A673 (cell line): ENCODE results near the gene SMAD6. TPM values are rescaled to one million over a fixed set of nuclear protein-coding genes. Genes with fewer than 3 reads are reported as not detected.
"Not testable (repeated sequence)": the region's sequence is repeated elsewhere in the genome, so short reads cannot be mapped to it uniquely, and the experiment has no call there.

Source experiments
- BruUV-seq: library from RNA; stranded (reverse); fragments of 400-500 nt; replicated peaks from 2 replicates; lab custom pipeline; 2021; lab: Mats Ljungman, UMichigan
- CTCF ChIA-PET: fragments of 300-600 bp; sonication (Branson Sonifier 250); formaldehyde crosslinking; loops from one replicate; lab custom pipeline; 2022; ENCODE audit warnings: antibody characterized with exemption; lab: Charles Lee
- POLR2A ChIA-PET: fragments of 300-600 bp; sonication (Branson Sonifier 250); formaldehyde crosslinking; loops from one replicate; lab custom pipeline; 2022; ENCODE audit warnings: antibody characterized with exemption; ENCODE audit not compliant: low non-redundant PET; lab: Charles Lee
- DNase-seq: peaks from one replicate; pipeline ENCODE4 v3.0.0-alpha.2; 2015; ENCODE audit warnings: low spot score
- H3K27ac ChIP-seq: fragments of 200-600 bp; sonication (generic); 2 replicates; pipeline ENCODE4 v1.5.1; 2016; ENCODE audit warnings: mixed run types, low read depth, mild to moderate bottlenecking, mixed read lengths, antibody characterized with exemption, low read length; ENCODE audit not compliant: poor library complexity, severe bottlenecking
- H3K27me3 ChIP-seq: fragments of 200-600 bp; sonication (generic); replicated peaks from 2 replicates; pipeline ENCODE4 v1.6.1; 2017; ENCODE audit warnings: mixed run types, low read depth, mild to moderate bottlenecking, mixed read lengths, antibody characterized with exemption, low read length; ENCODE audit not compliant: insufficient read depth, poor library complexity
- H3K36me3 ChIP-seq: fragments of 200-600 bp; sonication (generic); 2 replicates; pipeline ENCODE4 v1.6.1; 2016; ENCODE audit warnings: mixed run types, mild to moderate bottlenecking, mixed read lengths, antibody characterized with exemption, low read length; ENCODE audit not compliant: insufficient read depth, poor library complexity, severe bottlenecking
- H3K4me1 ChIP-seq: fragments of 200-600 bp; sonication (generic); 2 replicates; pipeline ENCODE4 v1.6.1; 2017; ENCODE audit warnings: mixed run types, mild to moderate bottlenecking, mixed read lengths, antibody characterized with exemption, low read length; ENCODE audit not compliant: insufficient read depth, poor library complexity, severe bottlenecking
- H3K4me3 ChIP-seq: fragments of 200-600 bp; sonication (generic); 2 replicates; pipeline ENCODE4 v1.5.1; 2016; ENCODE audit warnings: low read depth, mixed run types, mild to moderate bottlenecking, mixed read lengths, low read length; ENCODE audit not compliant: poor library complexity, severe bottlenecking
- H3K9me3 ChIP-seq: fragments of 200-600 bp; sonication (generic); 2 replicates; pipeline ENCODE4 v1.6.1; 2016; ENCODE audit warnings: mixed run types, low read depth, mild to moderate bottlenecking, mixed read lengths, antibody characterized with exemption, low read length; ENCODE audit not compliant: poor library complexity, severe bottlenecking
- CTCF ChIP-seq: fragments of 300-800, 200-600 bp; sonication (generic); conservative IDR thresholded peaks from 2 replicates; pipeline ENCODE4 v1.5.1; 2017; ENCODE audit warnings: low read depth, mild to moderate bottlenecking, antibody characterized with exemption, low read length, moderate library complexity, mixed read lengths
- EZH2 ChIP-seq: fragments of 200-600 bp; sonication (generic); IDR thresholded peaks from 2 replicates; pipeline ENCODE4 v1.6.1; 2017; ENCODE audit warnings: borderline replicate concordance, low read depth, mild to moderate bottlenecking, mixed read lengths, antibody characterized with exemption, low read length; ENCODE audit not compliant: poor library complexity, severe bottlenecking
- intact Hi-C: fragments of 100-400 bp; cut with micrococcal nuclease; formaldehyde crosslinking; loops from one replicate; pipeline ENCODE4 v1.10.0; 2022; ENCODE audit not compliant: unreplicated experiment
- total RNA-seq: library from RNA; stranded (reverse); gene quantifications from 2 replicates; pipeline ENCODE4 v1.2.3, GENCODE V29; 2021

Gene SMAD6
- total RNA-seq, 1 experiment from 2014 or later, result 63.9 TPM

GRCh38 chr15:66757521-66757920 lies 55.5 kb downstream of the SMAD6 start:
- intact Hi-C loops, result no loop called here
- ChIA-PET POLR2A (no interaction called here), CTCF (no interaction called here)
- Histone ChIP-seq H3K27ac (no peak overlapping the region), H3K4me3 (no peak overlapping the region), H3K9me3 (peaks cover 10% of the 10 kb centered on the region), H3K4me1 (peaks cover 24% of the 10 kb centered on the region), H3K36me3 (peaks cover 21% of the 10 kb centered on the region), H3K27me3 (no peaks in the 10 kb centered on the region)
- no TSS peak for BruUV-seq
- TF ChIP-seq CTCF (no peak), EZH2 (no peak)
- DNase-seq, result no peak

GRCh38 chr15:66758217-66758616 lies 56.2 kb downstream of the SMAD6 start:
- BruUV-seq, H3K4me3 ChIP-seq, intact Hi-C loops, H3K27ac ChIP-seq, DNase-seq, CTCF ChIA-PET, H3K27me3 ChIP-seq, POLR2A ChIA-PET: not testable (repeated sequence)
- Histone ChIP-seq H3K4me1 (peaks cover 31% of the 10 kb centered on the region), H3K36me3 (peaks cover 21% of the 10 kb centered on the region), H3K9me3 (peaks cover 10% of the 10 kb centered on the region)

- no peak overlapping the region for H3K27ac ChIP-seq
- ChIA-PET POLR2A (no interaction called here), CTCF (no interaction called here)
- peaks cover 37% of the 10 kb centered on the region for H3K4me1 ChIP-seq
- no peak for DNase-seq
- TF ChIP-seq CTCF (no peak), EZH2 (no peak)
- intact Hi-C loops, result no loop called here
- H3K4me3 ChIP-seq, result no peak overlapping the region
- no peaks in the 10 kb centered on the region for H3K27me3 ChIP-seq
- peaks cover 17% of the 10 kb centered on the region for H3K36me3 ChIP-seq
- peaks cover 10% of the 10 kb centered on the region for H3K9me3 ChIP-seq
- BruUV-seq, result no TSS peak
Measured at GRCh38 chr15:66758844-66759243, 56.8 kb downstream of the SMAD6 start.

- peaks cover 3% of the 10 kb centered on the region for H3K36me3 ChIP-seq
- POLR2A ChIA-PET, result no interaction called here
Measured at GRCh38 chr15:66760097-66760967, 58.3 kb downstream of the SMAD6 start.

More at GRCh38 chr15:66760097-66760967, 58.3 kb downstream of the SMAD6 start:
- intact Hi-C loops, result no loop called here
- H3K4me1 ChIP-seq, result peaks cover 52% of the 10 kb centered on the region
- peak overlapping the region; percentile 33 for H3K27ac ChIP-seq
- peaks cover 2% of the 10 kb centered on the region for H3K9me3 ChIP-seq
- CTCF ChIA-PET, result no interaction called here
- BruUV-seq, result no TSS peak
- DNase-seq, result no peak
- TF ChIP-seq CTCF (no peak), EZH2 (no peak)
- H3K4me3 ChIP-seq, result no peak overlapping the region
- no peaks in the 10 kb centered on the region for H3K27me3 ChIP-seq
